Stimulated activated CD4-positive, alpha-beta T cell treated with anti-CD3 and anti-CD28 coated beads, Interleukin-4, amount 100 ng/mL, for 48 hours (primary cell): ENCODE results near the gene AFF4.

ENCODE experiments used
- DNase-seq, 2 donors: peaks; one replicate each; pipeline ENCODE4 v3.0.0-alpha.2; 2020; ENCODE audit warnings: low read depth in 2 of 2

Gene AFF4

GRCh38 chr5:132826424-132827082, 136.9 kb downstream of the AFF4 start:
- DNase-seq: no peak

GRCh38 chr5:132825834-132826391, 137.5 kb downstream of the AFF4 start:
- DNase-seq: no peak
